ENCODE results near the gene NELFA.

DNA sequence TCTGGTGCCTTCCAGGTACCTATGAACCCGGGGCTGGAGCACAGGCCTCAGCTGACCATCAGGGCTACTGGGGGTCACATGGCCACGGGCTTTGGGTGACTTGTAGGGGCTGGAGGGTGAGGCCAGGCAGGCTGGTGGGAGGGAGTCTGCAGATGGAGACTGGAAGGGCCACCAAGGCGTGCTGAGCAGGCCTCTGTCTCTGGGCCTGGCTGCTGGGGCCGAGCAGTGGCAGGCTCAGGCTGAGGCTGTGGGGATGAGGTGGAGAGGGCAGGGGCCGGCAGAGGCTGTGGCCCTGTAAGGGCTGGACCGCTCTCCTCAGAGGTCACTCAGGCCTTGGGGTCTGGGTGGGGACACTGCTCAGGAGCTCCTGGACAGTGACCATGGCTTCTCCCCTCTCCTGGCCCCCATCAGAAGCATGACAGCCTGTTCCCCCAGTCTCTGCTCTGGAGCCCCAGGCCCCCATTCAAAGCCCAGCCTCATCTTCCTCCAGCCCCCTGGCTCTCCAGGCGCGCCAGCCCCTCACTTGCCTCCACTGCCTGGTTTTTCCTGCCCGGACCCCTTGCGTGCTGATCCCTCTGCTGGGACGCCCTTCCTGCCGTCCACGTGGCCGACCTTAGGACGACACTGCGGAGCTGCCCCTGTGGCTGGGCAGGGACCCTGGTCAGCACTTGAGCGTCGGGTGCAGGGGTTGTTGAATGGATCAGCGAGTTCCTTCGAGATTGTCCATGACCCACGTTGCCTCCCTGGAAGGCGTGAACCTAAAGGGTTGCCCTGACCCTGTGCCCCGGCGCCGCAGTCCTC lies 39.2 kb upstream of the NELFA start:
- TF ChIP-seq YY1 (IDR thresholded peaks at IDR 0.05; ENCODE audit: insufficient read depth, insufficient read length) (no peak), ZNF274 (IDR thresholded peaks at IDR 0.05; ENCODE audit: low read depth, low read length) (no peak), SUZ12 (IDR thresholded peaks at IDR 0.05; ENCODE audit: extremely low read depth, insufficient read depth, insufficient read length) (no peak)
